Esophagus squamous epithelium (tissue), 5 donors: ENCODE data around the gene DNTTIP2. TPM values are rescaled to one million over a fixed set of nuclear protein-coding genes. Genes with fewer than 3 reads are reported as not detected.
A peak's percentile ranks its signal among the peaks of the same experiment; 100 is the strongest.

Experiments
- DNase-seq: peaks from one replicate; lab custom pipeline; 2025; lab: John Stamatoyannopoulos, UW
- H3K27ac ChIP-seq, 4 donors: fragments of 200-600 bp; sonication (generic); one replicate each; pipeline ENCODE4 v1.5.1; 2016 to 2019; ENCODE audit warnings: mild to moderate bottlenecking in 1 of 4
- H3K27me3 ChIP-seq, 4 donors: fragments of 200-600 bp; sonication (generic); 1 replicate in 3 of 4; 2 replicates in 1 of 4; pipeline versions ENCODE4 v1.5.1 to v1.6.0; 2017 to 2021; ENCODE audit warnings: antibody characterized with exemption in 1 of 4
- H3K36me3 ChIP-seq, 3 donors: fragments of 200-600 bp; sonication (generic); one replicate each; pipeline ENCODE4 v1.5.1; 2016 to 2019
- H3K4me1 ChIP-seq, 3 donors: fragments of 200-600 bp; sonication (generic); one replicate each; pipeline ENCODE4 v1.5.1; 2017 to 2019
- H3K4me3 ChIP-seq, 4 donors: fragments of 200-600 bp; sonication (generic); 1 replicate in 3 of 4; 2 replicates in 1 of 4; pipeline ENCODE4 v1.5.1; 2016 to 2019; ENCODE audit warnings: mild to moderate bottlenecking in 2 of 4, moderate library complexity in 1 of 4
- H3K9me3 ChIP-seq, 3 donors: fragments of 200-600 bp; sonication (generic); one replicate each; pipeline ENCODE4 v1.5.1; 2016 to 2019
- CTCF ChIP-seq, 6 experiments: fragments of 450-650 bp in 4 of 6; fragments of 200-600 bp in 2 of 6; sonication (generic) in 2 of 6; IDR thresholded peaks; one replicate each; pipeline ENCODE4 v1.5.1; 2016 to 2019; ENCODE audit warnings: antibody characterized with exemption in 6 of 6, mild to moderate bottlenecking in 4 of 6, moderate library complexity in 4 of 6
- POLR2A ChIP-seq, 4 donors: fragments of 450-650 bp; IDR thresholded peaks; one replicate each; pipeline ENCODE4 v1.6.1; 2017; ENCODE audit warnings: antibody characterized with exemption in 4 of 4, mild to moderate bottlenecking in 4 of 4, moderate library complexity in 3 of 4
- WGBS, 2 donors: methylation state at CpG; one replicate each; pipeline ENCODE4 v1.1.5; 2018; 5-methylcytosine and 5-hydroxymethylcytosine counted together
- intact Hi-C: fragments of 100-400 bp; cut with DNase I; formaldehyde crosslinking; loops from one replicate; pipeline ENCODE4 v1.15.0; 2022
- small RNA-seq, 4 donors: library from RNA; depleted of rRNA; stranded (forward); fragments of <200 nt; gene quantifications; one replicate each; pipeline ENCODE3, GENCODE V24; 2016
- total RNA-seq, 4 donors: library from RNA; depleted of rRNA; stranded (reverse); fragments of >200 nt; gene quantifications; one replicate each; pipeline ENCODE4 v1.1.0, GENCODE V29; 2016
- donor health status: DM: yes; HTN: yes; CAD: no.

DNTTIP2 gene
- total RNA-seq, 4 donors from 2014 or later = 20.8 to 42.2 (median 35.7) TPM

- Histone ChIP-seq H3K36me3 (no peaks in the 10 kb centered on the region), H3K9me3 (no peaks in the 10 kb centered on the region), H3K27ac (peak overlapping the region in 2 of 4 donors; percentile 13 to 26), H3K4me1 (peaks cover 0 to 35% (median 0%) of the 10 kb centered on the region in 3 donors), H3K27me3 (no peaks in the 10 kb centered on the region), H3K4me3 (no peak overlapping the region)
- DNase-seq = no peak
- WGBS, 2 donors = 32 to 47% methylated on average over 3 of the region's 3 CpGs
- TF ChIP-seq CTCF (IDR thresholded peaks at IDR 0.05) = no peak
- TF ChIP-seq POLR2A (IDR thresholded peaks at IDR 0.05) = no peak
- intact Hi-C loops = loop anchor here (10.0 kb wide), 1 partner anchor 382 kb away; no protein-coding TSS in a partner anchor
These were observed 61.9 kb downstream of the DNTTIP2 start for GRCh38 chr1:93816970-93817678.

Small RNA genes within 50 kb of the gene (small RNA-seq; reads per million reads assigned to genes)
- gene AL117351.2 = 0 reads per million in 4 donors
- 0 to 1.0 (median 0.21) reads per million in 4 donors for gene MIR760

Other genes with a start within 250 kb of the DNTTIP2 start
- 10 to 100 TPM in 1 of 4 donors, 1 to 10 TPM in 3; 6.9 to 17.5 (median 9.4) TPM for gene BCAR3, start 197.4 kb downstream of the DNTTIP2 start, total RNA-seq
- 10 to 100 TPM in 3 of 4 donors, 1 to 10 TPM in 1; 9.3 to 27.0 (median 20.5) TPM for gene GCLM, start 30.2 kb upstream of the DNTTIP2 start, total RNA-seq
- under 1 TPM in 2 of 4 donors, not detected in 2; 0.18 to 0.57 TPM for gene ABCA4, start 241.9 kb upstream of the DNTTIP2 start, total RNA-seq